ENCODE results near the gene CCDC186.

- TF ChIP-seq POLR2AphosphoS5 (IDR thresholded peaks at IDR 0.05; ENCODE audit: low read depth, low read length) (no peak), POLR2A (IDR thresholded peaks at IDR 0.05; ENCODE audit: low read depth, low read length) (no peak), TAF1 (IDR thresholded peaks at IDR 0.05; ENCODE audit: low read depth, low read length) (no peak), SPI1 (IDR thresholded peaks at IDR 0.05; ENCODE audit: low read depth, low read length) (no peak), PAX5 (IDR thresholded peaks at IDR 0.05; ENCODE audit: insufficient read depth, low read length, severe bottlenecking) (no peak), POU2F2 (IDR thresholded peaks at IDR 0.05; ENCODE audit: low read depth, low read length) (no peak)
These were observed 28.8 kb upstream of the CCDC186 start for GRCh38 chr10:114202812-114203211.

All from GM12891 (cell line).